Activated CD8-positive, alpha-beta T cell treated with anti-CD3 and anti-CD28 coated beads for 36 hours (primary cell): ENCODE results near the gene DCK. TPM values are rescaled to one million over a fixed set of nuclear protein-coding genes. Genes with fewer than 3 reads are reported as not detected.

ENCODE experiments used
- ATAC-seq: fragments of 200-7000 bp; cut with Tn5 transposase; one replicate; pipeline ENCODE4 v1.10.0; 2021; ENCODE audit warnings: mild to moderate bottlenecking, moderate library complexity
- CTCF ChIA-PET: fragments of 350-600 bp; sonication (Branson Sonifier 250); formaldehyde crosslinking; loops from one replicate; lab custom pipeline; 2021; ENCODE audit warnings: antibody characterized with exemption; lab: Charles Lee
- POLR2A ChIA-PET: fragments of 350-600 bp; sonication (Branson Sonifier 250); formaldehyde crosslinking; loops from one replicate; lab custom pipeline; 2021; ENCODE audit warnings: antibody characterized with exemption; lab: Charles Lee
- DNase-seq: peaks from one replicate; pipeline ENCODE4 v3.0.0-alpha.2; 2020
- H3K27ac Mint-ChIP-seq: one replicate; pipeline ENCODE4 v1.8.0; 2021; ENCODE audit warnings: mild to moderate bottlenecking, mixed read lengths
- H3K27me3 Mint-ChIP-seq: one replicate; pipeline ENCODE4 v1.8.0; 2021; ENCODE audit warnings: mixed read lengths
- H3K36me3 Mint-ChIP-seq: one replicate; pipeline ENCODE4 v1.8.0; 2021; ENCODE audit warnings: low read depth, mixed read lengths
- H3K4me1 Mint-ChIP-seq: one replicate; pipeline ENCODE4 v1.8.0; 2021; ENCODE audit warnings: low read depth, mixed read lengths
- H3K4me3 Mint-ChIP-seq: one replicate; pipeline ENCODE4 v1.8.0; 2021; ENCODE audit warnings: mild to moderate bottlenecking, moderate library complexity, mixed read lengths
- H3K9me3 Mint-ChIP-seq: one replicate; pipeline ENCODE4 v1.8.0; 2021; ENCODE audit warnings: mixed read lengths
- intact Hi-C: fragments of 100-400 bp; cut with micrococcal nuclease; formaldehyde crosslinking; loops from one replicate; pipeline ENCODE4 v1.10.0; 2022
- total RNA-seq, 2 experiments: library from RNA; stranded (reverse); gene quantifications; one replicate each; pipeline ENCODE4 v1.2.3, GENCODE V29; 2021
- TF ChIP-seq, protein P1 (sequence below): fragments of 200-600 bp; IDR thresholded peaks from one replicate; pipeline ENCODE4 v1.8.0; 2022; ENCODE audit warnings: antibody characterized with exemption, mild to moderate bottlenecking

DCK gene
- total RNA-seq, 2 experiments from 2014 or later = 33.6 to 37.2 TPM

DNA sequence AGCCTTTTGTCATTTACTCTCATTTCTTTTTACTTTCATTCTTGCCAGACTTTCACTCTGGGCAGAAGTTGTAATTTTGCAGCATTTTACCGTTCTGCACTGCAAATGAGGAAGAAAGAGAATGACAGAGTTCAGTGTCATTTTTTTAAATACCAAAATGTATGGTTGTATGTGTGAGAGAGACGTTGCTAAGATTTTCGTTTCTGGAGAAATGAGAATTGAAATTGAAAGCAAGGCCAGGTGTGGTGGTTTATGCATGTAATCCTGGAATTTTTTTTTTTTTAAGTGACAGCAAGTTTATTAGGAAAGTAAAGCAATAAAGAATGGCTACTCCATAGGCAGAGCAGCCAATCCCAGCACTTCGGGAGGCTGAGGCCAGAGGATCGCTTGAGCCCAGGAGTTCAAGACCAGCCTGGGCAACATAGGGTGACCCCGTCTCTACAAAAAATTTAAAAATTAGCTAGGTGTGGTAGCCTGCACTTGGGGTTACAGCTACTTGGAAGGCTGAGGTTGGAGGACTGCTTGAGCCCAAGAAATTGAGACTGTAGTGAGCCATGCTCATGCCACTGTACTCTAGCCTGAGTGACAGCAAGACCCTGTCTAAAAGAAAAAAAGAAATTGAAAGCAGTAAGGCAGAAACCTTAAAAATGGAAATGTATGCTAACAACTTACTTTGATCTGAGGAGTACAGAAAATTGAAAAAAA lies 12.9 kb downstream of the DCK start:
- H3K9me3 Mint-ChIP-seq = peaks cover 8% of the 10 kb centered on the region
- TF ChIP-seq, protein P1, sequence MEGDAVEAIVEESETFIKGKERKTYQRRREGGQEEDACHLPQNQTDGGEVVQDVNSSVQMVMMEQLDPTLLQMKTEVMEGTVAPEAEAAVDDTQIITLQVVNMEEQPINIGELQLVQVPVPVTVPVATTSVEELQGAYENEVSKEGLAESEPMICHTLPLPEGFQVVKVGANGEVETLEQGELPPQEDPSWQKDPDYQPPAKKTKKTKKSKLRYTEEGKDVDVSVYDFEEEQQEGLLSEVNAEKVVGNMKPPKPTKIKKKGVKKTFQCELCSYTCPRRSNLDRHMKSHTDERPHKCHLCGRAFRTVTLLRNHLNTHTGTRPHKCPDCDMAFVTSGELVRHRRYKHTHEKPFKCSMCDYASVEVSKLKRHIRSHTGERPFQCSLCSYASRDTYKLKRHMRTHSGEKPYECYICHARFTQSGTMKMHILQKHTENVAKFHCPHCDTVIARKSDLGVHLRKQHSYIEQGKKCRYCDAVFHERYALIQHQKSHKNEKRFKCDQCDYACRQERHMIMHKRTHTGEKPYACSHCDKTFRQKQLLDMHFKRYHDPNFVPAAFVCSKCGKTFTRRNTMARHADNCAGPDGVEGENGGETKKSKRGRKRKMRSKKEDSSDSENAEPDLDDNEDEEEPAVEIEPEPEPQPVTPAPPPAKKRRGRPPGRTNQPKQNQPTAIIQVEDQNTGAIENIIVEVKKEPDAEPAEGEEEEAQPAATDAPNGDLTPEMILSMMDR = no peak
- DNase-seq (no peak), ATAC-seq (peak; percentile 71)
- no peaks in the 10 kb centered on the region for H3K27me3 Mint-ChIP-seq
- ChIA-PET CTCF (interaction anchor here (1.0 to 5.4 kb wide), 2 partner anchors 11 to 104 kb away, joined by 3 to 59 read pairs; partner anchors contain the start of genes DCK and MOB1B), POLR2A (interaction anchor here (0.6 kb wide), 1 partner anchor 852 kb away, joined by 3 read pairs; no protein-coding TSS in a partner anchor)
- peak overlapping the region; percentile 87 for H3K27ac Mint-ChIP-seq
- H3K4me1 Mint-ChIP-seq = peaks cover 76% of the 10 kb centered on the region
- intact Hi-C loops = no loop called here
- peaks cover 26% of the 10 kb centered on the region for H3K36me3 Mint-ChIP-seq
- H3K4me3 Mint-ChIP-seq = peak overlapping the region; percentile 45

GRCh38 chr4:71008196-71008595 lies 14.7 kb downstream of the DCK start:
- DNase-seq = no peak
- H3K9me3 Mint-ChIP-seq = no peaks in the 10 kb centered on the region
- POLR2A ChIA-PET = interaction anchor here (0.6 to 1.9 kb wide), 2 partner anchors 15 to 147 kb away, joined by 3 to 9 read pairs; partner anchors contain the start of gene DCK
- TF ChIP-seq, protein P1 = no peak
- peaks cover 60% of the 10 kb centered on the region for H3K4me1 Mint-ChIP-seq
- intact Hi-C loops = no loop called here
- no peaks in the 10 kb centered on the region for H3K27me3 Mint-ChIP-seq
- CTCF ChIA-PET = interaction anchor here (1.3 to 5.4 kb wide), 4 partner anchors 13 to 356 kb away, joined by 3 to 59 read pairs (median 4); partner anchors contain the start of genes DCK and MOB1B
- H3K36me3 Mint-ChIP-seq = peaks cover 20% of the 10 kb centered on the region
- no peak for ATAC-seq
- no peak overlapping the region for H3K4me3 Mint-ChIP-seq
- H3K27ac Mint-ChIP-seq = peak overlapping the region; percentile 60

DNA sequence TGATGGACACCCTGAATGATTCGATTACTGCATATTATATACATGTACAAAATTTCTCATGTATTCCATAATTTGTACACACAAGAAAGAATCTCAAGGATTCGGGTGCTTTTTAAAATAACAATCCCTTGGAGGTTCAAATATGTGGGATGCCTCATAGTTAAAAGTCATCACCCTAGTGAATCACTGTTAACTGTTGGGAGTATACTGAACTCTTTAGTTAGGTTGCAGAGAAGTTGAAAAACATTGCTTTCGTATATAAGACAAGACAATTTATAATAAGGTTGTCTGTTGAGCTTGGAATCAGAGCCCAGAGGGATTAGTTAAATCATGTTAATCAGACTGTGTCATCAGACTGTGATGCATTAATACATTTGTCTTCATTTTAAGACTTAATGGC lies 15.6 kb downstream of the DCK start:
- Mint-ChIP-seq H3K27ac (peak overlapping the region; percentile 80), H3K4me3 (no peak overlapping the region), H3K9me3 (no peaks in the 10 kb centered on the region), H3K36me3 (peaks cover 23% of the 10 kb centered on the region), H3K4me1 (peaks cover 51% of the 10 kb centered on the region), H3K27me3 (no peaks in the 10 kb centered on the region)
- POLR2A ChIA-PET = interaction anchor here (0.6 to 1.9 kb wide), 3 partner anchors 10 to 320 kb away, joined by 3 to 9 read pairs (median 3); partner anchors contain the start of gene DCK
- TF ChIP-seq, protein P1 = no peak
- DNase-seq (no peak), ATAC-seq (no peak)
- CTCF ChIA-PET = interaction anchor here (0.7 to 5.4 kb wide), 7 partner anchors 10 to 357 kb away, joined by 3 to 59 read pairs (median 5); partner anchors contain the start of gene DCK
- intact Hi-C loops = no loop called here

DNA sequence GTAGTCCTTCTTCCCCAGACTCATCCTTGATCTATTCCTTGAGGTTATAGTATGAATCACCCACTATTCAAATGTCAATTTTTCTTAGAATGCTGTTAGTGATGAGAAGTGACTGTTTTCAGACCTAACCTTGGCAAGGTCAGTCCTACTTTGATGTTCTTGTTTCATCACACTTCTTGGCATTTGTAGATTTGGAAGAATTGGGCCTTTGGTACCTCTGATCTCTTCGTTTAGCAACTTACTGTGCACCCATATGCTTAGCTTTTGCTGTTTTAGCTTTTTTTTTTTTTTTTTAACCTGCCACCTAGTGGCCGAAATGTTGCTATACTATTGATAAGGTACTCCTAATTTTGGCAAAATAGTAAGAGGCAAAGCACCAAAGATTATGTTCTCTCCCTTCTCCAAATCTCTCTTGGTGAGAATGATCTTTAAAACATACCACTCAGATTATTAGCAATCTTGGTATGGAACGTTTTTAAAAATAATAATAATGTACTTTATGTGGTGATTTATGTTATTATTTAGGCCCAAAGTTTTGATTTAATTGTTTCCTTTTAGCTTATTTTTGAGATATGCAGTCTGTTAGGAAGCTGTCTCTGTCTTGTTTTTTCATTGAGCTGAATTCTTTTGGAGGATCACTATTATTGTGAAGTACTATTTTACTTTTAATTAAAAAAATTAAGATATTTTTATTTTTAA lies 16.6 kb downstream of the DCK start:
- H3K4me1 Mint-ChIP-seq = peaks cover 42% of the 10 kb centered on the region
- ATAC-seq = peak; percentile 46
- peaks cover 25% of the 10 kb centered on the region for H3K36me3 Mint-ChIP-seq
- POLR2A ChIA-PET = interaction anchor here (1.5 to 1.9 kb wide), 2 partner anchors 9 to 16 kb away, joined by 3 to 9 read pairs; partner anchors contain the start of gene DCK
- CTCF ChIA-PET = interaction anchor here (0.7 to 5.4 kb wide), 13 partner anchors 9 to 394 kb away, joined by 3 to 59 read pairs (median 4); partner anchors contain the start of genes DCK, MOB1B and UTP3
- no peaks in the 10 kb centered on the region for H3K9me3 Mint-ChIP-seq
- no peak overlapping the region for H3K4me3 Mint-ChIP-seq
- TF ChIP-seq, protein P1 = peak; percentile 80
- no peaks in the 10 kb centered on the region for H3K27me3 Mint-ChIP-seq
- peak overlapping the region; percentile 80 for H3K27ac Mint-ChIP-seq
- intact Hi-C loops = no loop called here
- DNase-seq = no peak
